ENCODE measurements around the gene CECR2.

Gene CECR2

GRCh38 chr22:17481424-17481823, 112.2 kb downstream of the CECR2 start:
- TF ChIP-seq CREB1 (IDR thresholded peaks at IDR 0.05; ENCODE audit: low read depth) (no peak), TCF12 (IDR thresholded peaks at IDR 0.05; ENCODE audit: low read depth) (no peak), FOXM1 (IDR thresholded peaks at IDR 0.05; ENCODE audit: borderline replicate concordance, low read depth) (no peak), NFIC (IDR thresholded peaks at IDR 0.05) (no peak), ZBTB7A (IDR thresholded peaks at IDR 0.05; ENCODE audit: low read depth) (no peak), CEBPB (IDR thresholded peaks at IDR 0.05) (no peak), RAD21 (IDR thresholded peaks at IDR 0.05; ENCODE audit: low read depth) (no peak), TEAD4 (IDR thresholded peaks at IDR 0.05) (no peak), TAF1 (IDR thresholded peaks at IDR 0.05; ENCODE audit: low read depth) (no peak), MAX (IDR thresholded peaks at IDR 0.05) (no peak), EP300 (IDR thresholded peaks at IDR 0.05; ENCODE audit: borderline replicate concordance) (no peak), EGR1 (IDR thresholded peaks at IDR 0.05) (no peak), YY1 (IDR thresholded peaks at IDR 0.05; ENCODE audit: low read depth) (no peak)
- TF ChIP-seq, protein P1, sequence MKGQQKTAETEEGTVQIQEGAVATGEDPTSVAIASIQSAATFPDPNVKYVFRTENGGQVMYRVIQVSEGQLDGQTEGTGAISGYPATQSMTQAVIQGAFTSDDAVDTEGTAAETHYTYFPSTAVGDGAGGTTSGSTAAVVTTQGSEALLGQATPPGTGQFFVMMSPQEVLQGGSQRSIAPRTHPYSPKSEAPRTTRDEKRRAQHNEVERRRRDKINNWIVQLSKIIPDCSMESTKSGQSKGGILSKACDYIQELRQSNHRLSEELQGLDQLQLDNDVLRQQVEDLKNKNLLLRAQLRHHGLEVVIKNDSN (IDR thresholded peaks at IDR 0.05), result no peak
- TF ChIP-seq, protein P2, sequence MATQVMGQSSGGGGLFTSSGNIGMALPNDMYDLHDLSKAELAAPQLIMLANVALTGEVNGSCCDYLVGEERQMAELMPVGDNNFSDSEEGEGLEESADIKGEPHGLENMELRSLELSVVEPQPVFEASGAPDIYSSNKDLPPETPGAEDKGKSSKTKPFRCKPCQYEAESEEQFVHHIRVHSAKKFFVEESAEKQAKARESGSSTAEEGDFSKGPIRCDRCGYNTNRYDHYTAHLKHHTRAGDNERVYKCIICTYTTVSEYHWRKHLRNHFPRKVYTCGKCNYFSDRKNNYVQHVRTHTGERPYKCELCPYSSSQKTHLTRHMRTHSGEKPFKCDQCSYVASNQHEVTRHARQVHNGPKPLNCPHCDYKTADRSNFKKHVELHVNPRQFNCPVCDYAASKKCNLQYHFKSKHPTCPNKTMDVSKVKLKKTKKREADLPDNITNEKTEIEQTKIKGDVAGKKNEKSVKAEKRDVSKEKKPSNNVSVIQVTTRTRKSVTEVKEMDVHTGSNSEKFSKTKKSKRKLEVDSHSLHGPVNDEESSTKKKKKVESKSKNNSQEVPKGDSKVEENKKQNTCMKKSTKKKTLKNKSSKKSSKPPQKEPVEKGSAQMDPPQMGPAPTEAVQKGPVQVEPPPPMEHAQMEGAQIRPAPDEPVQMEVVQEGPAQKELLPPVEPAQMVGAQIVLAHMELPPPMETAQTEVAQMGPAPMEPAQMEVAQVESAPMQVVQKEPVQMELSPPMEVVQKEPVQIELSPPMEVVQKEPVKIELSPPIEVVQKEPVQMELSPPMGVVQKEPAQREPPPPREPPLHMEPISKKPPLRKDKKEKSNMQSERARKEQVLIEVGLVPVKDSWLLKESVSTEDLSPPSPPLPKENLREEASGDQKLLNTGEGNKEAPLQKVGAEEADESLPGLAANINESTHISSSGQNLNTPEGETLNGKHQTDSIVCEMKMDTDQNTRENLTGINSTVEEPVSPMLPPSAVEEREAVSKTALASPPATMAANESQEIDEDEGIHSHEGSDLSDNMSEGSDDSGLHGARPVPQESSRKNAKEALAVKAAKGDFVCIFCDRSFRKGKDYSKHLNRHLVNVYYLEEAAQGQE (IDR thresholded peaks at IDR 0.05; ENCODE audit: low read depth), result no peak

- no peak for TF ChIP-seq NFIC (IDR thresholded peaks at IDR 0.05)
- TF ChIP-seq TEAD4 (IDR thresholded peaks at IDR 0.05), result no peak
- no peak for TF ChIP-seq FOXM1 (IDR thresholded peaks at IDR 0.05; ENCODE audit: borderline replicate concordance, low read depth)
- TF ChIP-seq RAD21 (IDR thresholded peaks at IDR 0.05; ENCODE audit: low read depth), result no peak
- TF ChIP-seq EGR1 (IDR thresholded peaks at IDR 0.05), result no peak
- no peak for TF ChIP-seq TAF1 (IDR thresholded peaks at IDR 0.05; ENCODE audit: low read depth)
- no peak for TF ChIP-seq MAX (IDR thresholded peaks at IDR 0.05)
- TF ChIP-seq EP300 (IDR thresholded peaks at IDR 0.05; ENCODE audit: borderline replicate concordance), result no peak
- TF ChIP-seq TCF12 (IDR thresholded peaks at IDR 0.05; ENCODE audit: low read depth), result no peak
- TF ChIP-seq CEBPB (IDR thresholded peaks at IDR 0.05), result no peak
- no peak for TF ChIP-seq YY1 (IDR thresholded peaks at IDR 0.05; ENCODE audit: low read depth)
- no peak for TF ChIP-seq ZBTB7A (IDR thresholded peaks at IDR 0.05; ENCODE audit: low read depth)
- TF ChIP-seq, protein P1 (IDR thresholded peaks at IDR 0.05), result no peak
- TF ChIP-seq, protein P2 (IDR thresholded peaks at IDR 0.05; ENCODE audit: low read depth), result no peak
- no peak for TF ChIP-seq CREB1 (IDR thresholded peaks at IDR 0.05; ENCODE audit: low read depth)
Measured at GRCh38 chr22:17483688-17484372, 114.6 kb downstream of the CECR2 start.

- no peak for TF ChIP-seq MAX (IDR thresholded peaks at IDR 0.05)
Measured at GRCh38 chr22:17484608-17485007, 115.3 kb downstream of the CECR2 start.

- no peak for TF ChIP-seq YY1 (IDR thresholded peaks at IDR 0.05; ENCODE audit: low read depth)
- TF ChIP-seq TAF1 (IDR thresholded peaks at IDR 0.05; ENCODE audit: low read depth), result no peak
- TF ChIP-seq MAX (IDR thresholded peaks at IDR 0.05), result no peak
- no peak for TF ChIP-seq EP300 (IDR thresholded peaks at IDR 0.05; ENCODE audit: borderline replicate concordance)
- TF ChIP-seq TEAD4 (IDR thresholded peaks at IDR 0.05), result no peak
- no peak for TF ChIP-seq RAD21 (IDR thresholded peaks at IDR 0.05; ENCODE audit: low read depth)
- no peak for TF ChIP-seq ZBTB7A (IDR thresholded peaks at IDR 0.05; ENCODE audit: low read depth)
- no peak for TF ChIP-seq TCF12 (IDR thresholded peaks at IDR 0.05; ENCODE audit: low read depth)
- TF ChIP-seq FOXM1 (IDR thresholded peaks at IDR 0.05; ENCODE audit: borderline replicate concordance, low read depth), result no peak
- no peak for TF ChIP-seq CREB1 (IDR thresholded peaks at IDR 0.05; ENCODE audit: low read depth)
- no peak for TF ChIP-seq NFIC (IDR thresholded peaks at IDR 0.05)
- no peak for TF ChIP-seq CEBPB (IDR thresholded peaks at IDR 0.05)
- TF ChIP-seq, protein P2 (IDR thresholded peaks at IDR 0.05; ENCODE audit: low read depth), result no peak
- TF ChIP-seq, protein P1 (IDR thresholded peaks at IDR 0.05), result no peak
- TF ChIP-seq EGR1 (IDR thresholded peaks at IDR 0.05), result no peak
Measured at GRCh38 chr22:17486313-17486712, 117.1 kb downstream of the CECR2 start.
